Suppressor macrophage treated with lipopolysaccharide for 4 hours (primary cell): ENCODE measurements around the gene GAGE12E.
"Not testable (repeated sequence)": the region's sequence is repeated elsewhere in the genome, so short reads cannot be mapped to it uniquely, and the experiment has no call there.

Experiments used
- DNase-seq: peaks from one replicate; pipeline ENCODE4 v3.0.0-alpha.2; 2020

Gene GAGE12E

DNA sequence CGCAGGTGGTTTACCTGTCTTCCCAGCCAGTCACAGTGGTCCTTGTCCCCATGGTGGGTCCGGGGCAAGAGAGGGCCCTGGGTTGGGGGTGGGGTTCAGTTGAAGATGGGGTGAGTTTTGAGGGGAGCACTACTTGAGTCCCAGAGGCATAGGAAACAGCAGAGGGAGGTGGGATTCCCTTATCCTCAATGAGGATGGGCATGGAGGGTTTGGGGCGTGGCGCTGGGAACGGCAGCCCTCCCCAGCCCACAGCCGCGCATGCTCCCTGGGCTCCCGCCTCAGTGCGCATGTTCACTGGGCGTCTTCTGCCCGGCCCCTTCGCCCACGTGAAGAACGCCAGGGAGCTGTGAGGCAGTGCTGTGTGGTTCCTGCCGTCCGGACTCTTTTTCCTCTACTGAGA, at the start of gene GAGE12E:
Gene GAGE12E (plus strand): TSS at position 301 of the 400 bp plus-strand sequence. CDS start 1,155 bp downstream, outside the sequence.
- not testable (repeated sequence) for DNase-seq

- not testable (repeated sequence) for DNase-seq
Measured at GRCh38 chrX:49531877-49532276, 19.2 kb upstream of the GAGE12E start, which contains the start of gene GAGE12C. Gene GAGE12C, plus strand, starts transcription at chrX:49532177. Its CDS starts 1,155 bp downstream, at chrX:49533332.

- DNase-seq = not testable (repeated sequence)
Measured at GRCh38 chrX:49541433-49541832, 9.7 kb upstream of the GAGE12E start, which contains the start of gene GAGE12D. Gene GAGE12D, plus strand, starts transcription at chrX:49541733. Its CDS starts 1,155 bp downstream, at chrX:49542888.

GRCh38 chrX:49560542-49560941, 9.5 kb downstream of the GAGE12E start, which contains the start of gene GAGE12F:
Gene GAGE12F, plus strand, starts transcription at chrX:49560842. Its CDS starts 1,155 bp downstream, at chrX:49561997.
- not testable (repeated sequence) for DNase-seq

- not testable (repeated sequence) for DNase-seq
Measured at GRCh38 chrX:49568728-49569127, 17.6 kb downstream of the GAGE12E start.

DNA sequence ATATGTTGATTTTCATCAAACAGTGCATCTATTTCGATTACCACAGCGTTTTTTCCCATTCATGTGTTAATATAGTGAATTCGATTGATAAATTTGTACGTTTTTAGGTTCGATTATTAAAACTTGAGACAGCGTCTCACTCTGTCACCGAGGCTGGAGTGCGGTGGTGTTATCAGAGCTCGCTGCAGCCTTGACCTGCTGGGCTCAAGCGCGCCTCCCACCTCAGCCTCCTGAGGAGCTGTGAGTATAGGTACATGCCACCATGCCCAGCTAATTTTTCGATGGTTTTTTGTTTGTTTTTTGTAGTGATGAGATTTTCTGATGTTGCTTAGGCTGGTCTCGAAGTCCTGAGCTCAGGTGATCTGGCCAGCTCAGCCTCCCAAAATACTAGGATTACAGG, 18.1 kb downstream of the GAGE12E start:
- not testable (repeated sequence) for DNase-seq

- not testable (repeated sequence) for DNase-seq
Measured at GRCh38 chrX:49570100-49570499, 19.0 kb downstream of the GAGE12E start, which contains the start of gene GAGE12G. Gene GAGE12G, plus strand, starts transcription at chrX:49570400. Its CDS starts 1,155 bp downstream, at chrX:49571555.

DNA sequence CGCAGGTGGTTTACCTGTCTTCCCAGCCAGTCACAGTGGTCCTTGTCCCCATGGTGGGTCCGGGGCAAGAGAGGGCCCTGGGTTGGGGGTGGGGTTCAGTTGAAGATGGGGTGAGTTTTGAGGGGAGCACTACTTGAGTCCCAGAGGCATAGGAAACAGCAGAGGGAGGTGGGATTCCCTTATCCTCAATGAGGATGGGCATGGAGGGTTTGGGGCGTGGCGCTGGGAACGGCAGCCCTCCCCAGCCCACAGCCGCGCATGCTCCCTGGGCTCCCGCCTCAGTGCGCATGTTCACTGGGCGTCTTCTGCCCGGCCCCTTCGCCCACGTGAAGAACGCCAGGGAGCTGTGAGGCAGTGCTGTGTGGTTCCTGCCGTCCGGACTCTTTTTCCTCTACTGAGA, 28.6 kb downstream of the GAGE12E start, which contains the start of gene GAGE12H:
Gene GAGE12H (plus strand): TSS at position 301 of the 400 bp plus-strand sequence. CDS start 1,155 bp downstream, outside the sequence.
- DNase-seq = not testable (repeated sequence)

DNA sequence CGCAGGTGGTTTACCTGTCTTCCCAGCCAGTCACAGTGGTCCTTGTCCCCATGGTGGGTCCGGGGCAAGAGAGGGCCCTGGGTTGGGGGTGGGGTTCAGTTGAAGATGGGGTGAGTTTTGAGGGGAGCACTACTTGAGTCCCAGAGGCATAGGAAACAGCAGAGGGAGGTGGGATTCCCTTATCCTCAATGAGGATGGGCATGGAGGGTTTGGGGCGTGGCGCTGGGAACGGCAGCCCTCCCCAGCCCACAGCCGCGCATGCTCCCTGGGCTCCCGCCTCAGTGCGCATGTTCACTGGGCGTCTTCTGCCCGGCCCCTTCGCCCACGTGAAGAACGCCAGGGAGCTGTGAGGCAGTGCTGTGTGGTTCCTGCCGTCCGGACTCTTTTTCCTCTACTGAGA, 38.1 kb downstream of the GAGE12E start, which contains the start of gene GAGE2A:
Gene GAGE2A (plus strand): TSS at position 301 of the 400 bp plus-strand sequence. CDS start 1,155 bp downstream, outside the sequence.
- DNase-seq = not testable (repeated sequence)

- not testable (repeated sequence) for DNase-seq
Measured at GRCh38 chrX:49589769-49590478, 38.8 kb downstream of the GAGE12E start.

- DNase-seq = not testable (repeated sequence)
Measured at GRCh38 chrX:49590488-49590887, 39.4 kb downstream of the GAGE12E start.

GRCh38 chrX:49598720-49599119, 47.6 kb downstream of the GAGE12E start, which contains the start of gene GAGE1:
Gene GAGE1, plus strand, starts transcription at chrX:49599020. Its CDS starts 1,155 bp downstream, at chrX:49600175.
- not testable (repeated sequence) for DNase-seq
